A673 (cell line): ENCODE results near the gene NYNRIN.

Experiments
- EZH2 ChIP-seq: fragments of 200-600 bp; sonication (generic); IDR thresholded peaks from 2 replicates; pipeline ENCODE4 v1.6.1; 2017; ENCODE audit warnings: borderline replicate concordance, low read depth, mild to moderate bottlenecking, mixed read lengths, antibody characterized with exemption, low read length; ENCODE audit not compliant: poor library complexity, severe bottlenecking
- TF ChIP-seq, protein P1 (sequence below): fragments of 300-800, 200-600 bp; sonication (generic); conservative IDR thresholded peaks from 2 replicates; pipeline ENCODE4 v1.5.1; 2017; ENCODE audit warnings: low read depth, mild to moderate bottlenecking, antibody characterized with exemption, low read length, moderate library complexity, mixed read lengths

DNA sequence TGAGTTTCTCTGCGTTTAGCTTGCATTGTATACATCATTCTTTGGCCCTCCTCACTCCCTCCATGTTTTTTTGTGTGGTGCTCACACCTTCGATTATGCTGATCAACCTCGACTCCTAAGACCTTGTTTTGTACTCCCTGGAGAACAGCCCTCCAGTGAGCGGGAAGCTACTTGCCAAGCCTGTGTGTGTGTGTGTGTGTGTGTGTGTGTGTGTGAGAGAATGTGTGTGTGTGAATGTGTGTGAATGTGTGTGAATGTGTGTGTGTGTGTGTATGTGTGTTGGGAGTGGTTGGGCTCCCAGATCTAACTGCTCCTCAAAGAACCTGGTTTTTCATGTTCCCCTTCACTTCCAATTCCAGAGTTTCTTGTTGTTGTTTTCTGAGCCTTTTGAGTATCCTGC, 6.0 kb downstream of the NYNRIN start:
- TF ChIP-seq, protein P1, sequence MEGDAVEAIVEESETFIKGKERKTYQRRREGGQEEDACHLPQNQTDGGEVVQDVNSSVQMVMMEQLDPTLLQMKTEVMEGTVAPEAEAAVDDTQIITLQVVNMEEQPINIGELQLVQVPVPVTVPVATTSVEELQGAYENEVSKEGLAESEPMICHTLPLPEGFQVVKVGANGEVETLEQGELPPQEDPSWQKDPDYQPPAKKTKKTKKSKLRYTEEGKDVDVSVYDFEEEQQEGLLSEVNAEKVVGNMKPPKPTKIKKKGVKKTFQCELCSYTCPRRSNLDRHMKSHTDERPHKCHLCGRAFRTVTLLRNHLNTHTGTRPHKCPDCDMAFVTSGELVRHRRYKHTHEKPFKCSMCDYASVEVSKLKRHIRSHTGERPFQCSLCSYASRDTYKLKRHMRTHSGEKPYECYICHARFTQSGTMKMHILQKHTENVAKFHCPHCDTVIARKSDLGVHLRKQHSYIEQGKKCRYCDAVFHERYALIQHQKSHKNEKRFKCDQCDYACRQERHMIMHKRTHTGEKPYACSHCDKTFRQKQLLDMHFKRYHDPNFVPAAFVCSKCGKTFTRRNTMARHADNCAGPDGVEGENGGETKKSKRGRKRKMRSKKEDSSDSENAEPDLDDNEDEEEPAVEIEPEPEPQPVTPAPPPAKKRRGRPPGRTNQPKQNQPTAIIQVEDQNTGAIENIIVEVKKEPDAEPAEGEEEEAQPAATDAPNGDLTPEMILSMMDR, result no peak
- TF ChIP-seq EZH2, result no peak
